H9 (cell line): ENCODE measurements around the gene HMOX1. TPM values are rescaled to one million over a fixed set of nuclear protein-coding genes. Genes with fewer than 3 reads are reported as not detected.

ENCODE experiments used
- DNase-seq: peaks from one replicate; pipeline ENCODE4 v3.0.0-alpha.2; 2017
- H2AFZ ChIP-seq: one replicate; pipeline ENCODE4 v1.6.1; 2013; ENCODE audit warnings: mild to moderate bottlenecking, low read length, control low read depth, moderate library complexity
- H2AK5ac ChIP-seq: 2 replicates; pipeline ENCODE4 v1.6.1; 2013; ENCODE audit warnings: low read length, control low read depth, mixed read lengths; ENCODE audit not compliant: insufficient read length
- H2BK120ac ChIP-seq: one replicate; pipeline ENCODE4 v1.6.1; 2013; ENCODE audit warnings: low read depth, mild to moderate bottlenecking, low read length, control low read depth, inconsistent platforms; ENCODE audit not compliant: poor library complexity, severe bottlenecking
- H2BK12ac ChIP-seq: 2 replicates; pipeline ENCODE4 v1.6.1; 2013; ENCODE audit warnings: low read length, control low read depth, mixed read lengths, low read depth; ENCODE audit not compliant: insufficient read length
- H2BK15ac ChIP-seq: 2 replicates; pipeline ENCODE4 v1.6.1; 2013; ENCODE audit warnings: low read depth, low read length, control low read depth
- H2BK20ac ChIP-seq: one replicate; pipeline ENCODE4 v1.6.1; 2013; ENCODE audit warnings: low read depth, mild to moderate bottlenecking, low read length, control low read depth, inconsistent platforms; ENCODE audit not compliant: poor library complexity, severe bottlenecking
- H2BK5ac ChIP-seq: 2 replicates; pipeline ENCODE4 v1.6.1; 2013; ENCODE audit warnings: low read length, control low read depth, mixed read lengths; ENCODE audit not compliant: insufficient read length
- H3K14ac ChIP-seq: 2 replicates; pipeline ENCODE4 v1.6.1; 2013; ENCODE audit warnings: low read length, control low read depth; ENCODE audit not compliant: insufficient read depth
- H3K18ac ChIP-seq: 2 replicates; pipeline ENCODE4 v1.6.1; 2013; ENCODE audit warnings: low read depth, mild to moderate bottlenecking, mixed read lengths, low read length, control low read depth; ENCODE audit not compliant: insufficient read length
- H3K23ac ChIP-seq: 2 replicates; pipeline ENCODE4 v1.6.1; 2013; ENCODE audit warnings: low read length, control low read depth, mixed read lengths, low read depth; ENCODE audit not compliant: insufficient read length
- H3K23me2 ChIP-seq: 2 replicates; pipeline ENCODE4 v1.6.1; 2013; ENCODE audit warnings: low read depth, mild to moderate bottlenecking, mixed read lengths, low read length, control low read depth; ENCODE audit not compliant: insufficient read length, poor library complexity, severe bottlenecking
- H3K27ac ChIP-seq: 2 replicates; pipeline ENCODE4 v1.5.1; 2013; ENCODE audit warnings: low read length, control low read depth, mixed read lengths, low read depth; ENCODE audit not compliant: insufficient read length
- H3K27me3 ChIP-seq: 2 replicates; pipeline ENCODE4 v1.6.1; 2013; ENCODE audit warnings: low read length, control low read depth, inconsistent platforms; ENCODE audit not compliant: insufficient read depth
- H3K4ac ChIP-seq: 2 replicates; pipeline ENCODE4 v1.6.1; 2013; ENCODE audit warnings: low read depth, mild to moderate bottlenecking, control low read depth, inconsistent platforms, low read length, moderate library complexity
- H3K4me1 ChIP-seq: 2 replicates; pipeline ENCODE4 v1.6.1; 2013; ENCODE audit warnings: low read length, control low read depth, inconsistent platforms; ENCODE audit not compliant: insufficient read depth
- H3K4me2 ChIP-seq: 2 replicates; pipeline ENCODE4 v1.6.1; 2013; ENCODE audit warnings: low read length, control low read depth, mixed read lengths; ENCODE audit not compliant: insufficient read length, insufficient read depth
- H3K56ac ChIP-seq: 2 replicates; pipeline ENCODE4 v1.6.1; 2013; ENCODE audit warnings: low read depth, mild to moderate bottlenecking, mixed read lengths, low read length, control low read depth; ENCODE audit not compliant: insufficient read length
- H3K79me1 ChIP-seq: 2 replicates; pipeline ENCODE4 v1.6.1; 2013; ENCODE audit warnings: low read depth, mild to moderate bottlenecking, moderate library complexity, low read length, control low read depth, inconsistent platforms; ENCODE audit not compliant: insufficient read depth, poor library complexity, severe bottlenecking
- H3K79me2 ChIP-seq: 2 replicates; pipeline ENCODE4 v1.6.1; 2013; ENCODE audit warnings: low read length, control low read depth, inconsistent platforms; ENCODE audit not compliant: insufficient read depth
- H3K9ac ChIP-seq: 2 replicates; pipeline ENCODE4 v1.6.1; 2013; ENCODE audit warnings: low read length, control low read depth, mixed read lengths; ENCODE audit not compliant: insufficient read length; ENCODE audit errors: extremely low read depth
- H3K9me3 ChIP-seq: one replicate; pipeline ENCODE4 v1.6.1; 2013; ENCODE audit warnings: low read depth, low read length, inconsistent platforms; ENCODE audit not compliant: control insufficient read depth
- H3T11ph ChIP-seq: one replicate; pipeline ENCODE4 v1.6.1; 2013; ENCODE audit warnings: mild to moderate bottlenecking, low read length, control low read depth, inconsistent platforms
- H4K20me1 ChIP-seq: one replicate; pipeline ENCODE4 v1.6.1; 2013; ENCODE audit not compliant: control insufficient read depth, insufficient read length, insufficient read depth
- H4K5ac ChIP-seq: 2 replicates; pipeline ENCODE4 v1.6.1; 2013; ENCODE audit warnings: low read depth, mild to moderate bottlenecking, mixed read lengths, low read length, control low read depth; ENCODE audit not compliant: insufficient read length
- H4K8ac ChIP-seq: replicated peaks from 2 replicates; pipeline ENCODE4 v1.6.1; 2013; ENCODE audit warnings: low read length, control low read depth, mixed read lengths, low read depth; ENCODE audit not compliant: insufficient read length
- H4K91ac ChIP-seq: 2 replicates; pipeline ENCODE4 v1.6.1; 2013; ENCODE audit warnings: low read depth, mild to moderate bottlenecking, moderate library complexity, mixed read lengths, low read length, control low read depth; ENCODE audit not compliant: insufficient read length
- H3K27ac Mint-ChIP-seq, 3 experiments: 2 replicates in 2 of 3; 3 replicates in 1 of 3; pipeline ENCODE4 v1.8.0; 2020 to 2021; ENCODE audit warnings: mixed read lengths in 3 of 3, mild to moderate bottlenecking in 1 of 3, moderate library complexity in 1 of 3
- H3K27me3 Mint-ChIP-seq: 2 replicates; pipeline ENCODE4 v1.8.0; 2021; ENCODE audit warnings: low read depth, mild to moderate bottlenecking, moderate library complexity, mixed read lengths
- H3K36me3 Mint-ChIP-seq, 3 experiments: 2 replicates in 2 of 3; 3 replicates in 1 of 3; pipeline ENCODE4 v1.8.0; 2020 to 2021; ENCODE audit warnings: low read depth in 3 of 3, mixed read lengths in 3 of 3; ENCODE audit not compliant: insufficient read depth in 1 of 3
- H3K4me1 Mint-ChIP-seq, 2 experiments: 2 replicates each; pipeline ENCODE4 v1.8.0; 2020; ENCODE audit warnings: mixed read lengths in 2 of 2
- H3K4me3 Mint-ChIP-seq, 2 experiments: 2 replicates in 1 of 2; 3 replicates in 1 of 2; pipeline ENCODE4 v1.8.0; 2020 to 2021; ENCODE audit warnings: mild to moderate bottlenecking in 2 of 2, mixed read lengths in 2 of 2, moderate library complexity in 1 of 2
- H3K9me3 Mint-ChIP-seq, 2 experiments: 2 replicates in 1 of 2; 3 replicates in 1 of 2; pipeline ENCODE4 v1.8.0; 2020; ENCODE audit warnings: mild to moderate bottlenecking in 2 of 2, mixed read lengths in 2 of 2, moderate library complexity in 1 of 2
- WGBS: extraction: QIAGEN DNeasy Blood & Tissue Kit; methylation state at CpG from one replicate; pipeline ENCODE4 v1.1.7; 2013; ENCODE audit warnings: missing lambda C conversion rate, low lambda C conversion rate, mixed read lengths; ENCODE audit not compliant: insufficient read length; ENCODE audit errors: extremely low coverage; 5-methylcytosine and 5-hydroxymethylcytosine counted together
- total RNA-seq: library from RNA; stranded (reverse); gene quantifications from 2 replicates; pipeline ENCODE4 v1.2.1, GENCODE V29; 2021
- TF ChIP-seq, protein P1 (sequence below): fragments of 200-600 bp; sonication (generic); conservative IDR thresholded peaks from 3 replicates; pipeline ENCODE4 v1.8.0; 2021; ENCODE audit warnings: antibody characterized with exemption, mild to moderate bottlenecking

HMOX1 gene
- total RNA-seq, 1 experiment from 2014 or later = 22.7 TPM

DNA sequence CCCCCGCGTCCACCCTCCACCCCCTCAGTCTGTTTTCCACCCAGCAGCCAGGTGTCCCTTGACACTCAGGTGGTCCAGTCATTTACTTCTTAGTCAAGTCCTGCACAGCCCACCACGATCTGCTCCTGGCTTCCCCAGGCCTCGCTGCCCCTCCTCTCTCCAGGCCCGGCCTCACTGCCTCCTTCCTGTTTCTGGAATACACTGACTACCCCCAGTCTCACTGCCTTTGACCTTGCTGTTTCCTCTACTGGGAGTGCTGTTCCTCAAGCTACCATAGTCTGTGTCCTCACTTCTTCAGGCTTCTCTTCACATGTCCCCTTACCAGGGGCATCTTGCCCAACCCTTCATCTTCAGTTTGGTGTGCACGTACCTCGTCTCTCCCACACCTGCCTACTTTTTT, 26.5 kb downstream of the HMOX1 start:
- Histone ChIP-seq H3K9me3 (no peaks in the 10 kb centered on the region), H3K23ac (no peak overlapping the region), H4K20me1 (no peaks in the 10 kb centered on the region), H3K23me2 (no peaks in the 10 kb centered on the region), H3K14ac (no peak overlapping the region), H3K4me1 (no peaks in the 10 kb centered on the region), H3T11ph (no peak overlapping the region), H2BK20ac (no peak overlapping the region), H2BK12ac (no peak overlapping the region), H2BK15ac (no peak overlapping the region), H2BK120ac (no peak overlapping the region), H3K4me2 (no peak overlapping the region), H2AFZ (no peak overlapping the region), H2AK5ac (no peak overlapping the region), H3K4ac (no peak overlapping the region), H3K79me2 (no peaks in the 10 kb centered on the region; the same call in 1 of the 2 replicates), H4K8ac (no peak overlapping the region), H4K5ac (no peak overlapping the region), H3K56ac (no peak overlapping the region), H4K91ac (no peak overlapping the region), H3K9ac (no peak overlapping the region), H3K79me1 (peaks cover 3% of the 10 kb centered on the region), H3K18ac (no peak overlapping the region), H3K27me3 (no peaks in the 10 kb centered on the region), H2BK5ac (no peak overlapping the region), H3K27ac (no peak overlapping the region)
- peaks cover 76 to 96% (median 95%) of the 10 kb centered on the region in 3 experiments for H3K36me3 Mint-ChIP-seq
- no peak overlapping the region; a peak in 1 of 5 replicates for H3K4me3 Mint-ChIP-seq
- H3K9me3 Mint-ChIP-seq = no peaks in the 10 kb centered on the region
- WGBS = no CpG with 5 or more reads among the region's 7 CpGs
- TF ChIP-seq, protein P1, sequence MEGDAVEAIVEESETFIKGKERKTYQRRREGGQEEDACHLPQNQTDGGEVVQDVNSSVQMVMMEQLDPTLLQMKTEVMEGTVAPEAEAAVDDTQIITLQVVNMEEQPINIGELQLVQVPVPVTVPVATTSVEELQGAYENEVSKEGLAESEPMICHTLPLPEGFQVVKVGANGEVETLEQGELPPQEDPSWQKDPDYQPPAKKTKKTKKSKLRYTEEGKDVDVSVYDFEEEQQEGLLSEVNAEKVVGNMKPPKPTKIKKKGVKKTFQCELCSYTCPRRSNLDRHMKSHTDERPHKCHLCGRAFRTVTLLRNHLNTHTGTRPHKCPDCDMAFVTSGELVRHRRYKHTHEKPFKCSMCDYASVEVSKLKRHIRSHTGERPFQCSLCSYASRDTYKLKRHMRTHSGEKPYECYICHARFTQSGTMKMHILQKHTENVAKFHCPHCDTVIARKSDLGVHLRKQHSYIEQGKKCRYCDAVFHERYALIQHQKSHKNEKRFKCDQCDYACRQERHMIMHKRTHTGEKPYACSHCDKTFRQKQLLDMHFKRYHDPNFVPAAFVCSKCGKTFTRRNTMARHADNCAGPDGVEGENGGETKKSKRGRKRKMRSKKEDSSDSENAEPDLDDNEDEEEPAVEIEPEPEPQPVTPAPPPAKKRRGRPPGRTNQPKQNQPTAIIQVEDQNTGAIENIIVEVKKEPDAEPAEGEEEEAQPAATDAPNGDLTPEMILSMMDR = no peak
- no peaks in the 10 kb centered on the region for H3K27me3 Mint-ChIP-seq
- DNase-seq = no peak
- H3K4me1 Mint-ChIP-seq = peaks cover 16 to 17% of the 10 kb centered on the region in 2 experiments
- peak overlapping the region in 2 of 3 experiments; percentile 45 to 76; a peak in 3 of 7 replicates for H3K27ac Mint-ChIP-seq
